HPDE6-E6E7 (cell line): ENCODE measurements around the gene TPPP3.
A peak's percentile ranks its signal among the peaks of the same experiment; 100 is the strongest.

ENCODE experiments used
- DNase-seq: peaks from one replicate; pipeline ENCODE4 v3.0.0; 2011; ENCODE audit warnings: missing footprints; ENCODE audit errors: extremely low spot score

Gene TPPP3

GRCh38 chr16:67393111-67393787, at the start of gene TPPP3:
TPPP3 (minus strand) TSS chr16:67393498; CDS start chr16:67391111, 2,387 bp downstream.
- peak; percentile 79 for DNase-seq

GRCh38 chr16:67442581-67443255, 49.4 kb upstream of the TPPP3 start:
- no peak for DNase-seq

GRCh38 chr16:67441907-67442306, 48.6 kb upstream of the TPPP3 start:
- DNase-seq, result no peak

- DNase-seq, result no peak
Observed at GRCh38 chr16:67441271-67441753, 48.0 kb upstream of the TPPP3 start.

- DNase-seq, result no peak
Observed at GRCh38 chr16:67438824-67439393, 45.6 kb upstream of the TPPP3 start.

- no peak for DNase-seq
Observed at GRCh38 chr16:67438098-67438791, 44.9 kb upstream of the TPPP3 start.

- no peak for DNase-seq
Observed at GRCh38 chr16:67437513-67437912, 44.2 kb upstream of the TPPP3 start.

- no peak for DNase-seq
Observed at GRCh38 chr16:67436640-67437193, 43.4 kb upstream of the TPPP3 start.

- no peak for DNase-seq
Observed at GRCh38 chr16:67435758-67436164, 42.5 kb upstream of the TPPP3 start.

- no peak for DNase-seq
Observed at GRCh38 chr16:67433131-67433719, 39.9 kb upstream of the TPPP3 start.

GRCh38 chr16:67432506-67432890, 39.2 kb upstream of the TPPP3 start:
- DNase-seq, result no peak

- no peak for DNase-seq
Observed at GRCh38 chr16:67431775-67432505, 38.6 kb upstream of the TPPP3 start.

- peak; percentile 73 for DNase-seq
Observed at GRCh38 chr16:67430977-67431774, 37.9 kb upstream of the TPPP3 start, which contains the start of gene HSD11B2. HSD11B2 (plus strand) TSS chr16:67431121; CDS start chr16:67431249, 128 bp downstream.

- DNase-seq, result peak; percentile 48
Observed at GRCh38 chr16:67430504-67430976, 37.2 kb upstream of the TPPP3 start.

GRCh38 chr16:67429799-67430503, 36.7 kb upstream of the TPPP3 start:
- DNase-seq, result no peak

- DNase-seq, result no peak
Observed at GRCh38 chr16:67429053-67429798, 35.9 kb upstream of the TPPP3 start.

GRCh38 chr16:67428146-67428731, 34.9 kb upstream of the TPPP3 start:
- peak; percentile 78 for DNase-seq

- no peak for DNase-seq
Observed at GRCh38 chr16:67426950-67427349, 33.7 kb upstream of the TPPP3 start.
